ENCODE results near the gene ZNF804A.

GRCh38 chr2:184599872-184600222, 1.5 kb downstream of the ZNF804A start:
- TF ChIP-seq CTCF (IDR thresholded peaks at IDR 0.05; ENCODE audit: borderline replicate concordance, extremely low read depth, low read length, poor library complexity, severe bottlenecking) (no peak), EZH2 (IDR thresholded peaks at IDR 0.05; ENCODE audit: borderline replicate concordance, low read depth, low read length, severe bottlenecking) (no peak)
